ENCODE results near the gene DOC2A. TPM values are rescaled to one million over a fixed set of nuclear protein-coding genes. Genes with fewer than 3 reads are reported as not detected.
"Not testable (repeated sequence)": the region's sequence is repeated elsewhere in the genome, so short reads cannot be mapped to it uniquely, and the experiment has no call there.

DOC2A gene
- polyA plus RNA-seq, 4 donors, result 1.4 to 4.8 (median 3.7) TPM

GRCh38 chr16:29974291-29975133 lies 36.3 kb downstream of the DOC2A start:
- no peak for DNase-seq (ENCODE audit: low read depth in 4 of 4, low spot score in 2 of 4)

DNA sequence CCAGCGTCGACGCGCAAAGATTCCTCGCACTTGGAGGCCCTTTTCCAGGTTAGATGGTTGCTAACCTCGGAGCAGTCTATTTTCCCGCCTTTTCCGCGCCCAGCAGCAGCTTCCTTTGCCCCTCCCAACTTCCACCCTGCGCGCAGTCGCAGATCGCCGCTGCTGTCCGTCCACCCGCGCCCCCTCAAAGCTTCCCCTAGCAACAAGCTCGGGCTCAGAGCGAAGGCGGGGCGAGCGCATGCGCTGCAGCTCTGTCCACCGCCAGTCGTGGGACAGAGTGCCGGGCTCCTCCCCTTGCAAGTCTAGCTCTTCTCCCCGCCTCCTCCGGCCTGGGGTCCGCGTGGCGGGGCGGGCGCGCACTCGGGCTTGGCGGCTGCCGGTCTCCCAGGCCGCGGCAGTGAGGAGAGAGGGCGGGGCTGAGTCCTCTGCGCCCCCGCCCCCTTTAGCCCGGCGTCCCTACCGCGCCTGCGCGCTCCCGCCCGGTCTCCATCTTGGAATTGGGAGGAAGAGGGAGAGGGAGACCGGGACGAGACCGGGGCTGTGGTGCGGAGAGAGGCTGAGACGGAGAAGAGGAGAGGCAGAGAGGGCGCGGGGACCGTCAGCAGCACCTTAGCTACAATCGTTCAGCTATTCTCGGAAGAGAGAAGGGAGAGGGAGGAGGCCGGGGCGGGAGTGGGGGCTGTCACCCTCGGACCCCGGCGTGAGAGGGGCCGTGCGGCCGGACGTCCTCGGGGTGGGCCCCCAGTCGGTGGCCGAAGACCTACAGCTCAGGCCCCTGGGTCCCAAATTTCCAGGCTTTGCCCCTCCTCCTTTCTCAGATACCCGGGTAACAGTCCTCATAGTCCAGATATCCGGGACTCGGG lies 37.2 kb downstream of the DOC2A start, which contains the start of gene TAOK2:
TAOK2 (plus strand) TSS at position 485 of the 863 bp plus-strand sequence. CDS start 3,905 bp downstream, outside the sequence.
- DNase-seq (ENCODE audit: low read depth in 4 of 4, low spot score in 2 of 4), result peak; percentile 92 to 98 (median 97)

DNA sequence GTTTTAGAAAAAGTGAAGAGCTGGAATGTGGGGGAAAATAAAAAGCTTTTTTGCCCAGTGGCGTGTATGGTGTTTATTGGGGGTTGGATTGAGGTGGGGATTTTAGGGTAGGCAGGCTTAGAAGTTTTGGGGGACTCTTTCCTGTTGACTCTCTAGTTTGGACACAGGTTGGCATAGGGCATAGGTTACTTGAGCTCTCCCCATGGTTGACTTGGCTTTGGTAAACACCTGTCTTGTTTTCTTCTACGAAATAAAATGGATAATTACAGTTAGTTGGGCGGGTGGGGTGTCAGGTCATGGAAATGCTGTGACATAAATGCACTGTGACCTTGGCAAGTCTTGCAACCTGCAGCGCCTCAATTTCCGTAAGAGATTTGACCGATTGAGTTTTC lies 37.8 kb downstream of the DOC2A start:
- no peak for DNase-seq (ENCODE audit: low read depth in 4 of 4, low spot score in 2 of 4)

- DNase-seq (ENCODE audit: low read depth in 4 of 4, low spot score in 2 of 4), result no peak
Observed at GRCh38 chr16:29972500-29972899, 38.3 kb downstream of the DOC2A start.

DNA sequence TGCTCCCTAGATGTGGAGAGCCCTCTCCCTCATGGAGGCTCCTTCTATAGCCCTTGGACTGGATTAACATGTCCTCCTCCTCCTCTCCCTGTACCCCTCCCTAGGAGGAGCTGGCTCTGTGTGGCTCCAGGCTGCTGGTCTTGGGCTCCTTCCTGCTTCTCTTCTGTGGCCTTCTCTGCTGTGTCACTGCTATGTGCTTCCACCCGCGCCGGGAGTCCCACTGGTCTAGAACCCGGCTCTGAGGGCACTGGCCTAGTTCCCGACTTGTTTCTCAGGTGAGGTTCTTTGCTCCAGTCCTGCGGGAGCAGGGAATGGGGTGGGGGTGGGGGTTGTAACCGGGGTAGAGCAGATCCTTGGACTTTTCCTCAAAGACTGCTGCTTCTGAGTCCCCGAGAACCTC lies 39.5 kb downstream of the DOC2A start:
- DNase-seq (ENCODE audit: low read depth in 4 of 4, low spot score in 2 of 4), result no peak

- no peak for DNase-seq (ENCODE audit: low read depth in 4 of 4, low spot score in 2 of 4)
Observed at GRCh38 chr16:29968205-29968604, 42.6 kb downstream of the DOC2A start.

- DNase-seq (ENCODE audit: low read depth in 4 of 4, low spot score in 2 of 4), result no peak
Observed at GRCh38 chr16:29963021-29963743, 47.6 kb downstream of the DOC2A start.

GRCh38 chr16:29962344-29962994 lies 48.4 kb downstream of the DOC2A start:
- no peak for DNase-seq (ENCODE audit: low read depth in 4 of 4, low spot score in 2 of 4)

DNA sequence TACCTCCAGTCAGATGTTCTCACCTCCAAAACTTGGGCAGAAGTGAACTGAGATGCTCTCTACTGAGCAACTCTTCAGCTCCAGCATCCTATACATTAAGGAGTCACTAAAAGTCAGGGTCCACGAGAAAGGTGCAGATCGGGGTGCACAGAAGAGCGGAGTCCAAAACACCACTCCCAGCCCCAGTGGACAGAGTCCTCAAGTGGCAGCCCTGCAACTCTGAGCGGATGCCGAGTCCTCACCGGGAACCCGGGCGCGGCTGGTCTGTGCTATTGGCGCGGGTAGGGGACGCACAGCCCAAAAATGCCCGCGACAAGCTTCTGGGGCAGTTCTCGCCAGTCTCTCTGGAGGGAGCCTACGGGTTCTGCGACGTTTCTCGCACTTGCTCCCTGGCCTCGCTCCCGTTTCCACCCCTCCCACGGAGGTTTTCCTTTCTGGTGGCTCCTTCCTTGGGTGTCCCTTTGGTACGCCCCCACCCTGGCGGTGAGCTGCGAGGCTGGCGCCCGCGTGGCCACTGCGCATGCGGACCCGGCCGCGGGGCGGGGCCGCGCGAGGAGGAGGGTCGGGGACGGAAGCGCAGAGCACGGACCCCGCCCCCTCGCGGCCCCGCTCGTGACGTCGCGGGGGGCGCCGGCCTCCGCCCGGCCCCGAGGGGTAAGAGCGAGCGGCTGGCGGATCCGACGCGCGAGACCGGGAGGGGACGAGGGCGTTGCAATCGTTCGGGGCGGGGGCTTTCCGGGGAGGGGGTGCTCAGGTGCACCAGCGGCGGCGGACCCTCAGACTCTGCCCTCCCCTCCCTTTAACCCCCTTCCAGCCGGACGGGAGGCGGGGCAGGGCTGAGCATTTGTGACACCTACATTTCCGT lies 49.1 kb downstream of the DOC2A start, which contains the start of gene TMEM219:
TMEM219 (plus strand) TSS at position 601 of the 865 bp plus-strand sequence. CDS start 1,065 bp downstream, outside the sequence.
- peak; percentile 81 to 88 (median 86) for DNase-seq (ENCODE audit: low read depth in 4 of 4, low spot score in 2 of 4)

DNA sequence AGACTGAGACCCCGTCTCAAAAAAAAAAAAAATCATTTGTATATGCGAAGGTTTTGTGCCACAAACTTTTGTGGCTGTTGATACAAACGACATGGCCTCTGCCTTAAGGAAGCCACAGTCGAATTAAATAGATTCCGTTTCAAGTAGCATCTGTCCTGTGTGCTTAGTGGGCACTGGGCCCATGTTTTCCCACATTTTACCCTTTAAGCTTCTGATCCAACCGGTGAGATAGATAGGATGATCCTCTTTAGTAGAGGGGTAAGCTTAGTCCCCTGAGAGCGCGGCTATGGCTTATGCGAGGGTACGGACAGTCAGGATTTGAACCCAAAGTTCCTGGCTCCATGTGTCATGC lies 49.7 kb downstream of the DOC2A start:
- no peak for DNase-seq (ENCODE audit: low read depth in 4 of 4, low spot score in 2 of 4)

GRCh38 chr16:29959821-29960220 lies 51.0 kb downstream of the DOC2A start:
- not testable (repeated sequence) for DNase-seq (ENCODE audit: low read depth in 4 of 4, low spot score in 2 of 4)

DNA sequence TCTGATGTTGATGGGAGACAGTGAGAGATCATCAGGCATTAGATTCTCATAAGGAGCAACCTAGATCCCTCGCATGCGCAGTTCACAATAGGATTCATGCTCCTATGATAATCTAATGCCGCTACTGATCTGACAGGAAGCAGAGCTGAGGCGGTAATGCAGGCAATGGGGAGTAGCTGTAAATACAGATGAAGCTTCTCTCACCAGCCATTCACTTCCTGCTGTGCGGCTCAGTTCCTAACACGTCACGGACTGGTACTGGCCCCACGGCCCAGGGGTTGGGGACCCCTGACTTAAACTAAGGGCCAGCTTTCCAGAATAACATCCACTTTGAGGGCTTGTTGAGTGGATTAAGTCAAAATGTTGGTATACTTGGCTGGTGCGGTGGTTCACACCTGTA lies 51.5 kb downstream of the DOC2A start:
- DNase-seq (ENCODE audit: low read depth in 4 of 4, low spot score in 2 of 4), result no peak

GRCh38 chr16:29958756-29959155 lies 52.1 kb downstream of the DOC2A start:
- no peak for DNase-seq (ENCODE audit: low read depth in 4 of 4, low spot score in 2 of 4)

Other genes starting within 250 kb of the DOC2A start
- gene ZG16, start 232.8 kb downstream of the DOC2A start, polyA plus RNA-seq (ENCODE audit: insufficient read length in 4 of 4), result under 1 TPM in 2 of 4 donors, not detected in 2; 0.06 to 0.07 TPM
- 10 to 100 TPM; 63.1 to 82.6 (median 74.4) TPM for gene KIF22, start 220.3 kb downstream of the DOC2A start, polyA plus RNA-seq (ENCODE audit: insufficient read length in 4 of 4)
- gene MAZ, start 204.5 kb downstream of the DOC2A start, polyA plus RNA-seq (ENCODE audit: insufficient read length in 4 of 4), result 100 to 1,000 TPM; 275 to 382 (median 342) TPM
- gene PRRT2, start 198.8 kb downstream of the DOC2A start, polyA plus RNA-seq (ENCODE audit: insufficient read length in 4 of 4), result 10 to 100 TPM; 10.0 to 28.8 (median 18.2) TPM
- gene PAGR1, start 194.9 kb downstream of the DOC2A start, polyA plus RNA-seq (ENCODE audit: insufficient read length in 4 of 4), result 10 to 100 TPM; 26.0 to 49.1 (median 42.5) TPM
- 10 to 100 TPM; 20.0 to 24.2 (median 21.9) TPM for gene MVP, start 190.6 kb downstream of the DOC2A start, polyA plus RNA-seq (ENCODE audit: insufficient read length in 4 of 4)
- gene CDIPT, start 147.8 kb downstream of the DOC2A start, polyA plus RNA-seq (ENCODE audit: insufficient read length in 4 of 4), result 100 to 1,000 TPM in 2 of 4 donors, 10 to 100 TPM in 2; 90.2 to 134 (median 109) TPM
- 10 to 100 TPM; 10.4 to 15.9 (median 13.0) TPM for gene SEZ6L2, start 111.5 kb downstream of the DOC2A start, polyA plus RNA-seq (ENCODE audit: insufficient read length in 4 of 4)
- gene ASPHD1, start 110.5 kb downstream of the DOC2A start, polyA plus RNA-seq (ENCODE audit: insufficient read length in 4 of 4), result 1 to 10 TPM in 2 of 4 donors, under 1 TPM in 2; 0.62 to 1.1 (median 0.98) TPM
- 10 to 100 TPM; 10.5 to 34.1 (median 22.2) TPM for gene KCTD13, start 84.8 kb downstream of the DOC2A start, polyA plus RNA-seq (ENCODE audit: insufficient read length in 4 of 4)
- 100 to 1,000 TPM; 104 to 134 (median 113) TPM for gene TMEM219, start 48.9 kb downstream of the DOC2A start, polyA plus RNA-seq (ENCODE audit: insufficient read length in 4 of 4)
- 10 to 100 TPM; 35.4 to 60.5 (median 52.2) TPM for gene TAOK2, start 37.2 kb downstream of the DOC2A start, polyA plus RNA-seq (ENCODE audit: insufficient read length in 4 of 4)
- 10 to 100 TPM; 17.3 to 21.9 (median 19.8) TPM for gene HIRIP3, start 15.4 kb downstream of the DOC2A start, polyA plus RNA-seq (ENCODE audit: insufficient read length in 4 of 4)
- 10 to 100 TPM; 36.3 to 70.3 (median 55.2) TPM for gene INO80E, start 14.8 kb downstream of the DOC2A start, polyA plus RNA-seq (ENCODE audit: insufficient read length in 4 of 4)
- gene C16orf92, start 12.2 kb upstream of the DOC2A start, polyA plus RNA-seq (ENCODE audit: insufficient read length in 4 of 4), result not detected
- gene TLCD3B, start 20.2 kb upstream of the DOC2A start, polyA plus RNA-seq (ENCODE audit: insufficient read length in 4 of 4), result 1 to 10 TPM in 3 of 4 donors, under 1 TPM in 1; 0.90 to 1.8 (median 1.3) TPM
- 100 to 1,000 TPM; 469 to 648 (median 516) TPM for gene ALDOA, start 54.7 kb upstream of the DOC2A start, polyA plus RNA-seq (ENCODE audit: insufficient read length in 4 of 4)
- gene PPP4C, start 65.0 kb upstream of the DOC2A start, polyA plus RNA-seq (ENCODE audit: insufficient read length in 4 of 4), result 100 to 1,000 TPM in 3 of 4 donors, 10 to 100 TPM in 1; 84.6 to 114 (median 105) TPM
- 1 to 10 TPM in 3 of 4 donors, under 1 TPM in 1; 0.93 to 2.4 (median 1.7) TPM for gene TBX6, start 80.9 kb upstream of the DOC2A start, polyA plus RNA-seq (ENCODE audit: insufficient read length in 4 of 4)
- gene YPEL3, start 85.2 kb upstream of the DOC2A start, polyA plus RNA-seq (ENCODE audit: insufficient read length in 4 of 4), result 10 to 100 TPM; 44.5 to 78.0 (median 68.7) TPM
- 10 to 100 TPM in 3 of 4 donors, 1 to 10 TPM in 1; 9.8 to 17.5 (median 12.8) TPM for gene GDPD3, start 102.5 kb upstream of the DOC2A start, polyA plus RNA-seq (ENCODE audit: insufficient read length in 4 of 4)
- gene MAPK3, start 112.2 kb upstream of the DOC2A start, polyA plus RNA-seq (ENCODE audit: insufficient read length in 4 of 4), result 100 to 1,000 TPM in 1 of 4 donors, 10 to 100 TPM in 3; 80.6 to 100 (median 87.3) TPM
- 10 to 100 TPM in 2 of 4 donors, 1 to 10 TPM in 2; 7.6 to 15.3 (median 11.2) TPM for gene CORO1A, start 172.6 kb upstream of the DOC2A start, polyA plus RNA-seq (ENCODE audit: insufficient read length in 4 of 4)
- 10 to 100 TPM; 25.8 to 48.3 (median 30.7) TPM for gene BOLA2B, start 182.6 kb upstream of the DOC2A start, polyA plus RNA-seq (ENCODE audit: insufficient read length in 4 of 4)
- gene SLX1A, start 182.8 kb upstream of the DOC2A start, polyA plus RNA-seq (ENCODE audit: insufficient read length in 4 of 4), result 10 to 100 TPM; 16.4 to 38.3 (median 30.9) TPM
- 10 to 100 TPM in 3 of 4 donors, 1 to 10 TPM in 1; 2.9 to 16.8 (median 14.2) TPM for gene SULT1A3, start 188.2 kb upstream of the DOC2A start, polyA plus RNA-seq (ENCODE audit: insufficient read length in 4 of 4)
- 10 to 100 TPM in 2 of 4 donors, 1 to 10 TPM in 2; 2.1 to 29.1 (median 10.9) TPM for gene NPIPB13, start 237.5 kb upstream of the DOC2A start, polyA plus RNA-seq (ENCODE audit: insufficient read length in 4 of 4)